ENCODE data around the gene FGF2. TPM values are rescaled to one million over a fixed set of nuclear protein-coding genes. Genes with fewer than 3 reads are reported as not detected.

FGF2 gene
- total and polyA plus RNA-seq, 2 donors (not counting 1 experiment from before 2014, with no cell fraction given), result 0.13 TPM; not detected in 1

DNA sequence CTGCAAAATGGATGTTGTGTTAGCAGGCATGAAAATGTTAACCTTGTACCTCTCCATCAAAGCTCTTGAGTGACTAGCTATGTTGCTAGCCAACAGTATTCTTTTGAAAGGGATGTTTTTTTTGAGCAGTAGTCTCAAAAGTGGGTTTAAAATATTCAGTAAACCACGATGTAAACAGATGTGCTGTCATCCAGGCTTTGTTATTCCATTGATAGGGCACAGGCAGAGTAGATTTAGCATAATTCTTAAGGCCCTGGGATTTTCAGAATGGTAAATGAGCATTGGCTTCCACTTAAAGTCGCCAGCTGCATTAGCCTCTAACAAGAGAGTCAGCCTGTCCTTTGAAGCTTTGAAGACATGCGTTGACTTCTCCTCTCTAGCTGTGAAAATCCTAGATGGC is 18.4 kb downstream of the FGF2 start:
- H3K27ac ChIP-seq (ENCODE audit: low read length in 2 of 2), result no peak overlapping the region
- DNase-seq, result no peak
- peaks cover 7% of the 10 kb centered on the region for H3K27me3 Mint-ChIP-seq
- H3K9me3 Mint-ChIP-seq (ENCODE audit: insufficient read depth), result no peaks in the 10 kb centered on the region
- TF ChIP-seq EZH2 (IDR thresholded peaks at IDR 0.05; ENCODE audit: borderline replicate concordance, insufficient read depth, low read depth, low read length, poor library complexity, severe bottlenecking), result no peak
- TF ChIP-seq, protein P1, sequence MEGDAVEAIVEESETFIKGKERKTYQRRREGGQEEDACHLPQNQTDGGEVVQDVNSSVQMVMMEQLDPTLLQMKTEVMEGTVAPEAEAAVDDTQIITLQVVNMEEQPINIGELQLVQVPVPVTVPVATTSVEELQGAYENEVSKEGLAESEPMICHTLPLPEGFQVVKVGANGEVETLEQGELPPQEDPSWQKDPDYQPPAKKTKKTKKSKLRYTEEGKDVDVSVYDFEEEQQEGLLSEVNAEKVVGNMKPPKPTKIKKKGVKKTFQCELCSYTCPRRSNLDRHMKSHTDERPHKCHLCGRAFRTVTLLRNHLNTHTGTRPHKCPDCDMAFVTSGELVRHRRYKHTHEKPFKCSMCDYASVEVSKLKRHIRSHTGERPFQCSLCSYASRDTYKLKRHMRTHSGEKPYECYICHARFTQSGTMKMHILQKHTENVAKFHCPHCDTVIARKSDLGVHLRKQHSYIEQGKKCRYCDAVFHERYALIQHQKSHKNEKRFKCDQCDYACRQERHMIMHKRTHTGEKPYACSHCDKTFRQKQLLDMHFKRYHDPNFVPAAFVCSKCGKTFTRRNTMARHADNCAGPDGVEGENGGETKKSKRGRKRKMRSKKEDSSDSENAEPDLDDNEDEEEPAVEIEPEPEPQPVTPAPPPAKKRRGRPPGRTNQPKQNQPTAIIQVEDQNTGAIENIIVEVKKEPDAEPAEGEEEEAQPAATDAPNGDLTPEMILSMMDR (IDR thresholded peaks at IDR 0.05), result no peak
- no peak overlapping the region for H3K9ac ChIP-seq (ENCODE audit: low read length)
- H3K27ac Mint-ChIP-seq, result no peak overlapping the region
- no peaks in the 10 kb centered on the region for H3K79me2 ChIP-seq (ENCODE audit: control insufficient read depth, insufficient read depth, low read length)
- intact Hi-C loops (cut with micrococcal nuclease), result no loop called here
- no peaks in the 10 kb centered on the region for H4K20me1 ChIP-seq (ENCODE audit: control insufficient read depth, insufficient read depth, low read length, poor library complexity, severe bottlenecking)
- no peak overlapping the region for H3K4me3 Mint-ChIP-seq
- ATAC-seq (ENCODE audit: low read depth), result no peak
- H3K36me3 ChIP-seq (replicated peaks in 1 of 2; ENCODE audit: control extremely low read depth in 1 of 2, control insufficient read depth in 1 of 2, extremely low read depth in 1 of 2, insufficient read depth in 2 of 2, low read length in 1 of 2), result no peaks in the 10 kb centered on the region
- no peaks in the 10 kb centered on the region for H3K9me3 ChIP-seq (ENCODE audit: control extremely low read depth in 1 of 3, control insufficient read depth in 2 of 3, insufficient read depth in 1 of 3, low read length in 2 of 3)
- H3K27me3 ChIP-seq (replicated peaks in 1 of 4; ENCODE audit: control extremely low read depth in 1 of 4, control insufficient read depth in 3 of 4, insufficient read depth in 4 of 4, low read length in 3 of 4), result peaks cover 0 to 10% (median 4%) of the 10 kb centered on the region in 4 experiments
- H3K4me1 ChIP-seq (ENCODE audit: control insufficient read depth in 2 of 2, insufficient read depth in 2 of 2, low read length in 2 of 2), result no peaks in the 10 kb centered on the region
- WGBS (ENCODE audit: insufficient coverage), result 50% methylated on average over 1 of the region's 3 CpGs
- no peak overlapping the region for H3K4me2 ChIP-seq (replicated peaks; ENCODE audit: low read depth, low read length, poor library complexity, severe bottlenecking)
- ChIA-PET POLR2A (no interaction called here), CTCF (interaction anchor here (0.7 kb wide), 1 partner anchor 1795 kb away, joined by 4 read pairs; no protein-coding TSS in a partner anchor)
- no peak overlapping the region for H3K4me3 ChIP-seq (ENCODE audit: control extremely low read depth in 1 of 5, extremely low read depth in 1 of 5, insufficient read depth in 1 of 5, low read depth in 2 of 5, low read length in 4 of 5)
- no peaks in the 10 kb centered on the region for H3K4me1 Mint-ChIP-seq
- H2AFZ ChIP-seq (ENCODE audit: insufficient read depth, low read depth, low read length, poor library complexity, severe bottlenecking), result no peak overlapping the region

DNA sequence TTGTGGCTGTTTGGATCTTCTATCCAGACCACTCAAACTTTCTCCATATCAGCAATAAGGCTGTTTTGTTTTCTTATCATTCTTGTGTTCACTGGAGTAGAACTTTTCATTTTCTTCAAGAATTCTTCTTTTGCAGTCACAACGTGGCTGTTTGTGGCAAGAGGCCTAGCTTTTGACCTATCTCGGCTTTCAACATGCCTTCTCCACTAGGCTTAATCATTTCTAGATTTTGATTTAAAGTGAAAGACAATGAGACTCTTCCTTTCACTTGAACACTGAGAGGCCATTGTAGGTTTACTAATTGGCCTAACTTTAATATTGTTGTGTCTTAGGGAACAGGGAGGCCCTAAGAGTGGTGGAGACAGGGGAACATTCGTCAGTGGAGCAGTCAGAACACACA is 19.1 kb downstream of the FGF2 start:
- Mint-ChIP-seq H3K27me3 (peaks cover 11% of the 10 kb centered on the region), H3K9me3 (ENCODE audit: insufficient read depth) (no peaks in the 10 kb centered on the region), H3K4me1 (no peaks in the 10 kb centered on the region), H3K4me3 (no peak overlapping the region), H3K27ac (no peak overlapping the region)
- H3K4me1 ChIP-seq (ENCODE audit: control insufficient read depth in 2 of 2, insufficient read depth in 2 of 2, low read length in 2 of 2), result no peaks in the 10 kb centered on the region
- H3K4me2 ChIP-seq (replicated peaks; ENCODE audit: low read depth, low read length, poor library complexity, severe bottlenecking), result no peak overlapping the region
- ChIA-PET POLR2A (no interaction called here), CTCF (no interaction called here)
- H3K79me2 ChIP-seq (ENCODE audit: control insufficient read depth, insufficient read depth, low read length), result no peaks in the 10 kb centered on the region
- no peak for TF ChIP-seq EZH2 (IDR thresholded peaks at IDR 0.05; ENCODE audit: borderline replicate concordance, insufficient read depth, low read depth, low read length, poor library complexity, severe bottlenecking)
- TF ChIP-seq, protein P1 (IDR thresholded peaks at IDR 0.05), result no peak
- WGBS (ENCODE audit: insufficient coverage), result no CpG with 5 or more reads among the region's 3 CpGs
- no peaks in the 10 kb centered on the region for H3K9me3 ChIP-seq (ENCODE audit: control extremely low read depth in 1 of 3, control insufficient read depth in 2 of 3, insufficient read depth in 1 of 3, low read length in 2 of 3)
- intact Hi-C loops (cut with micrococcal nuclease), result no loop called here
- H3K36me3 ChIP-seq (replicated peaks in 1 of 2; ENCODE audit: control extremely low read depth in 1 of 2, control insufficient read depth in 1 of 2, extremely low read depth in 1 of 2, insufficient read depth in 2 of 2, low read length in 1 of 2), result no peaks in the 10 kb centered on the region
- no peaks in the 10 kb centered on the region for H4K20me1 ChIP-seq (ENCODE audit: control insufficient read depth, insufficient read depth, low read length, poor library complexity, severe bottlenecking)
- H3K27me3 ChIP-seq (replicated peaks in 1 of 4; ENCODE audit: control extremely low read depth in 1 of 4, control insufficient read depth in 3 of 4, insufficient read depth in 4 of 4, low read length in 3 of 4), result peaks cover 0 to 5% (median under 1%) of the 10 kb centered on the region in 4 experiments
- DNase-seq, result no peak
- no peak for ATAC-seq (ENCODE audit: low read depth)
- no peak overlapping the region for H3K9ac ChIP-seq (ENCODE audit: low read length)
- H3K27ac ChIP-seq (ENCODE audit: low read length in 2 of 2), result no peak overlapping the region
- no peak overlapping the region for H3K4me3 ChIP-seq (ENCODE audit: control extremely low read depth in 1 of 5, extremely low read depth in 1 of 5, insufficient read depth in 1 of 5, low read depth in 2 of 5, low read length in 4 of 5)
- H2AFZ ChIP-seq (ENCODE audit: insufficient read depth, low read depth, low read length, poor library complexity, severe bottlenecking), result no peak overlapping the region
